ENCODE data around the gene SPAG7. TPM values are rescaled to one million over a fixed set of nuclear protein-coding genes. Genes with fewer than 3 reads are reported as not detected.

The SPAG7 gene
- total and polyA plus RNA-seq, 5 donors from 2014 or later: 52.5 to 130 (median 106) TPM

DNA sequence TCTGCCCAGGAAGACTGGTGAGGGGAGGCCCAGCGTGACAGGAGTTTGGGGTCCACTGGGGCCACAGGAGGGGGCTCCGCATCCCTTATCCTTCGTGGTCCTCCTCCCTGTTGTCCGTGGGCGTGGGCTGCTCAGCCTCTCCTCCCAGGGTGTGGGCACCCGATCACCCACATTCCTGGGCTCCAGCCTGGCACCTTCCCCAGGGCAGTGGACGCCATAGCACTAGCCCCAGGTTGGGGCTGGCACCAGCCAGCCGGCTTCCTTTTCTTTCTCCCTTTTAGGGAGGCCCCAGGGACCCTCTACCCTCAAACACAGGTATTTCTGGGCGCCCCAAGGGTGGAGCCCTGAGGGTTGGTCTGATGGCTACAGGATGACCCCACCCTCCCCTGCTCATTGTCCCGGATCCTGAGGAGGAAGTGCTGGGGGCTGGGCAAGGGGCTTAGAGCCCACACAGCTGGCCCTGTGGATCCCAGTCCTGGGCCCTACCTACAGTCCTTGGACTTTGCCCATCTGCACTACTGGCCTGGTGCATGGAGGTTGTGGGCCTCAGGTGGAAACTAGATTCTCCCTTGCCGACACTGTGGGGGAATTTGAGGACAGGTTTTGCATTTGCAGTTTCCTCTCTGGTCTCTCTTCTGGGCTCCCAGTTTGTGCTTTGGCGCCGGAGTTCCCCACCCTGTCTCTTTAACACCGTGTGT, 31.3 kb upstream of the SPAG7 start:
- H3K36me3 Mint-ChIP-seq: peaks cover 17% of the 10 kb centered on the region
- H3K4me3 Mint-ChIP-seq: peak overlapping the region; percentile 56 to 86 (median 76)
- peaks cover 9% of the 10 kb centered on the region for H3K36me3 ChIP-seq (ENCODE audit: control insufficient read depth, insufficient read depth, low read length)
- ATAC-seq (ENCODE audit: low read depth in 2 of 2) (no peak), DNase-seq (no peak)
- H3K9me3 ChIP-seq (ENCODE audit: control insufficient read depth in 2 of 2, low read length in 2 of 2): no peaks in the 10 kb centered on the region
- peaks cover 25% of the 10 kb centered on the region for H3K4me1 ChIP-seq (ENCODE audit: control insufficient read depth, insufficient read depth, low read length, poor library complexity, severe bottlenecking)
- no peaks in the 10 kb centered on the region for H3K27me3 ChIP-seq (ENCODE audit: control insufficient read depth, insufficient read depth, low read length)
- peak overlapping the region; percentile 51 for H3K4me3 ChIP-seq (ENCODE audit: low read depth, low read length)
- H3K27ac Mint-ChIP-seq: peak overlapping the region; percentile 48 to 87 (median 67)
- no peaks in the 10 kb centered on the region for H3K9me3 Mint-ChIP-seq
- peaks cover 0 to 36% (median 9%) of the 10 kb centered on the region in 4 donors for H3K4me1 Mint-ChIP-seq
- H3K27ac ChIP-seq (ENCODE audit: insufficient read depth, low read length, poor library complexity, severe bottlenecking): peak overlapping the region; percentile 63
- H3K27me3 Mint-ChIP-seq: peaks cover 5% of the 10 kb centered on the region

DNA sequence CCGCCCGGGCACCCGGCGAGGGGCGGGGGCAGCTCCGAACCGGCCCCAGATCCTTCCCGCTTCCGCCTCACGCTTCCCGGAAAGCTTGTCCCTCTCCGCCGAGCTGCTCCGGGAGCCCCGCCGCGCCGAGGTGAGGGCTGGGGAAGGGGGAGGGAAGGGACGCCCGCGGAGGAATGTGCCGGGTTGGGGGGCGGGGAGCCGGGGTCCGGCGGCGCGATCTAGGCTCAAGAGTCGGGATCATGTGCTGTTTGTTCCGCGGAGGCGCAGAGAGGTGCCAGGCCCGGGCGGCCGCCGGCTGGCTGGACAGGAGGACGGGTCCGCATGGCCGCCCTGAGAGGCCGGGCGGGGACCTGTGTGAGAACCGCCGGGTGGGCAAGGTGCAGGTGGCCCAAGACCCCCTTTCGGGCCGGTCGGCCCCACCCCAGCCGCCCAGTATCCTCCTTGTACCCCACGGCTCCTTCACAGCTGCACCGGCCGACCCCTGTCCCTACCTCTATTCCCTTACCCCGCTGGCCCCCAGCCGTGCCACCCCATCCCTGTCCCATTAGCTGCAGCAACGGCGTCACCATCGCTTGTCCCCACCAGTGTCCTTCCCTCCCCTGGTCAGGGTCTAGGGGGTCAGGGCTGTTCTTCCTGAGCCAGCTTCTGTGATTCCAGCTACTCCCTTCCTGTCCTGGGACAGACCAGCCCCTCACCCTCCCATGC, 30.6 kb upstream of the SPAG7 start:
- peak overlapping the region; percentile 43 for H3K4me3 ChIP-seq (ENCODE audit: low read depth, low read length)

DNA sequence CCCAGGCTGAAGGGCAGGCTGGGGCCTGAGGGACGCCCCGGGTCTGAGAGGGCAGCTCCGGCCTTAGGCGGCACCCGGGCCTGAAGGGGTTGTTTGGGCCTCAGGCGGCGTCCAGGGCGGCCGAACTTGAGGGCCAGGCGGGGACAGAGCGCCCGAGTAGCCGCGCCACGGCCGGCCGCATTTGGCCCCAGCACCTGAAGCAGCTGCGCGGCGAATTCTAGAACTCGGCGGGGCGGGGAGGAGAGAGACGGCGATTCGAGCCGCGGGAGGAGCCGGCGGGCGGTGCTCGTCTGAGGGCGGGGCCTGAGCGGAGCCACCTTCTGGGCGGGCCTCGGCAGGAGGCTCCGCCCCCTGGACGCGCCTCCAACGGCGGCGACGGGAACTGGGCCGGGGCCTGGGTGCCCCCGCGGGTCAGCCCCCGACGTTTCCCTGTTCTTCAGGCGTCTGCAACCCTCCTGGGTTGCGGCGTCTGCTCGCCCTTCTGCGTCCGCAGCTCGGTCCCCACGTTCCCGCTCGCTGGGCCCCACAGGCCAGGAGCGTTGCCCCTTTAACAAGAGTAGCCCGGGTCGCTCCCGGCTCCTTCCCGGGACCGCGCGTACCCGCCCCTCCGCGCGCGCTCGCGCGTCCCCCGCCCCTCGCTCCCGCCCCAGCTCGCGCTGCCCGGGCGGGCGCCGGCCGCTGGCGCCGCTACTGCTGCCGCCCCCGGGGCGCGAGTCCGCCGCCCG, 29.8 kb upstream of the SPAG7 start, which contains the start of the genes INCA1 and KIF1C:
Gene INCA1, minus strand, starts transcription at position 221 of the 725 bp plus-strand sequence. CDS start 3,085 bp downstream, outside the sequence.
Gene KIF1C, plus strand, starts transcription at position 649 of the 725 bp plus-strand sequence. CDS start 2,297 bp downstream, outside the sequence.
- ATAC-seq (ENCODE audit: low read depth in 2 of 2) (peak; percentile 96 to 97), DNase-seq (peak; percentile 84 to 92 (median 91))
- H3K36me3 Mint-ChIP-seq: peaks cover 10% of the 10 kb centered on the region
- H3K4me3 ChIP-seq (ENCODE audit: low read depth, low read length): peak within 1 kb of the TSS; percentile 43
- H3K9me3 Mint-ChIP-seq: no peaks in the 10 kb centered on the region
- H3K27ac Mint-ChIP-seq: peak within 1 kb of the TSS; percentile 85 to 91 (median 91)
- H3K27me3 ChIP-seq (ENCODE audit: control insufficient read depth, insufficient read depth, low read length): no peaks in the 10 kb centered on the region
- H3K4me1 ChIP-seq (ENCODE audit: control insufficient read depth, insufficient read depth, low read length, poor library complexity, severe bottlenecking): peaks cover 25% of the 10 kb centered on the region
- H3K4me3 Mint-ChIP-seq: peak within 1 kb of the TSS; percentile 74 to 94 (median 85)
- peak within 1 kb of the TSS; percentile 69 for H3K27ac ChIP-seq (ENCODE audit: insufficient read depth, low read length, poor library complexity, severe bottlenecking)
- peaks cover 0 to 36% (median 10%) of the 10 kb centered on the region in 4 donors for H3K4me1 Mint-ChIP-seq
- no peaks in the 10 kb centered on the region for H3K9me3 ChIP-seq (ENCODE audit: control insufficient read depth in 2 of 2, low read length in 2 of 2)
- H3K36me3 ChIP-seq (ENCODE audit: control insufficient read depth, insufficient read depth, low read length): peaks cover 8% of the 10 kb centered on the region
- H3K27me3 Mint-ChIP-seq: peaks cover 5% of the 10 kb centered on the region

More for the DNA sequence above, 30.6 kb upstream of the SPAG7 start:
- peak overlapping the region; percentile 56 to 86 (median 76) for H3K4me3 Mint-ChIP-seq
- H3K27ac Mint-ChIP-seq: peak overlapping the region in 2 of 3 donors; percentile 69 to 87
- peaks cover 5% of the 10 kb centered on the region for H3K27me3 Mint-ChIP-seq
- Histone ChIP-seq H3K4me1 (ENCODE audit: control insufficient read depth, insufficient read depth, low read length, poor library complexity, severe bottlenecking) (peaks cover 25% of the 10 kb centered on the region), H3K9me3 (ENCODE audit: control insufficient read depth in 2 of 2, low read length in 2 of 2) (no peaks in the 10 kb centered on the region), H3K27ac (ENCODE audit: insufficient read depth, low read length, poor library complexity, severe bottlenecking) (peak overlapping the region; percentile 63), H3K27me3 (ENCODE audit: control insufficient read depth, insufficient read depth, low read length) (no peaks in the 10 kb centered on the region), H3K36me3 (ENCODE audit: control insufficient read depth, insufficient read depth, low read length) (peaks cover 9% of the 10 kb centered on the region)
- ATAC-seq (ENCODE audit: low read depth in 2 of 2) (peak in 1 of 2 donors; percentile 1), DNase-seq (peak in 1 of 3 donors; percentile 33)
- H3K9me3 Mint-ChIP-seq: no peaks in the 10 kb centered on the region
- H3K4me1 Mint-ChIP-seq: peaks cover 0 to 36% (median 10%) of the 10 kb centered on the region in 4 donors
- H3K36me3 Mint-ChIP-seq: peaks cover 10% of the 10 kb centered on the region

GRCh38 chr17:4994081-4994595, 26.5 kb upstream of the SPAG7 start:
- DNase-seq (no peak), ATAC-seq (ENCODE audit: low read depth in 2 of 2) (no peak)
- peaks cover 5% of the 10 kb centered on the region for H3K27me3 Mint-ChIP-seq
- Histone ChIP-seq H3K27me3 (ENCODE audit: control insufficient read depth, insufficient read depth, low read length) (no peaks in the 10 kb centered on the region), H3K36me3 (ENCODE audit: control insufficient read depth, insufficient read depth, low read length) (no peaks in the 10 kb centered on the region), H3K4me1 (ENCODE audit: control insufficient read depth, insufficient read depth, low read length, poor library complexity, severe bottlenecking) (peaks cover 23% of the 10 kb centered on the region), H3K27ac (ENCODE audit: insufficient read depth, low read length, poor library complexity, severe bottlenecking) (no peak overlapping the region), H3K9me3 (ENCODE audit: control insufficient read depth in 2 of 2, low read length in 2 of 2) (no peaks in the 10 kb centered on the region), H3K4me3 (ENCODE audit: low read depth, low read length) (no peak overlapping the region)
- H3K36me3 Mint-ChIP-seq: no peaks in the 10 kb centered on the region
- no peak overlapping the region for H3K27ac Mint-ChIP-seq
- peaks cover 8 to 25% (median 15%) of the 10 kb centered on the region in 4 donors for H3K4me1 Mint-ChIP-seq
- peak overlapping the region in 2 of 4 donors; percentile 4 to 73 for H3K4me3 Mint-ChIP-seq
- H3K9me3 Mint-ChIP-seq: no peaks in the 10 kb centered on the region

- H3K27me3 ChIP-seq (ENCODE audit: control insufficient read depth, insufficient read depth, low read length): no peaks in the 10 kb centered on the region
- Mint-ChIP-seq H3K27ac (peak overlapping the region; percentile 88 to 96 (median 94)), H3K36me3 (peaks cover 7% of the 10 kb centered on the region), H3K4me3 (peak overlapping the region; percentile 91 to 96 (median 94)), H3K4me1 (peaks cover 18 to 43% (median 36%) of the 10 kb centered on the region in 4 donors), H3K27me3 (no peaks in the 10 kb centered on the region), H3K9me3 (no peaks in the 10 kb centered on the region)
- peaks cover 9% of the 10 kb centered on the region for H3K36me3 ChIP-seq (ENCODE audit: control insufficient read depth, insufficient read depth, low read length)
- H3K4me1 ChIP-seq (ENCODE audit: control insufficient read depth, insufficient read depth, low read length, poor library complexity, severe bottlenecking): peaks cover 38% of the 10 kb centered on the region
- H3K4me3 ChIP-seq (ENCODE audit: low read depth, low read length): peak overlapping the region; percentile 82
- H3K9me3 ChIP-seq (ENCODE audit: control insufficient read depth in 2 of 2, low read length in 2 of 2): no peaks in the 10 kb centered on the region
- no peak for ATAC-seq (ENCODE audit: low read depth in 2 of 2)
- H3K27ac ChIP-seq (ENCODE audit: insufficient read depth, low read length, poor library complexity, severe bottlenecking): peak overlapping the region; percentile 93
- DNase-seq: no peak
Observed at GRCh38 chr17:4987767-4988567, 20.4 kb upstream of the SPAG7 start.

GRCh38 chr17:4986951-4987766, 19.5 kb upstream of the SPAG7 start, which contains the start of gene CAMTA2:
Gene CAMTA2, minus strand, starts transcription at chr17:4987675. Its CDS starts 1,453 bp downstream, at chr17:4986222.
- Histone ChIP-seq H3K36me3 (ENCODE audit: control insufficient read depth, insufficient read depth, low read length) (peaks cover 17% of the 10 kb centered on the region), H3K4me3 (ENCODE audit: low read depth, low read length) (peak within 1 kb of the TSS; percentile 82), H3K27ac (ENCODE audit: insufficient read depth, low read length, poor library complexity, severe bottlenecking) (peak within 1 kb of the TSS; percentile 93), H3K4me1 (ENCODE audit: control insufficient read depth, insufficient read depth, low read length, poor library complexity, severe bottlenecking) (peaks cover 38% of the 10 kb centered on the region), H3K9me3 (ENCODE audit: control insufficient read depth in 2 of 2, low read length in 2 of 2) (no peaks in the 10 kb centered on the region), H3K27me3 (ENCODE audit: control insufficient read depth, insufficient read depth, low read length) (no peaks in the 10 kb centered on the region)
- ATAC-seq (ENCODE audit: low read depth in 2 of 2): peak; percentile 91 to 92
- Mint-ChIP-seq H3K27me3 (no peaks in the 10 kb centered on the region), H3K4me3 (peak within 1 kb of the TSS; percentile 91 to 96 (median 94)), H3K9me3 (no peaks in the 10 kb centered on the region), H3K36me3 (peaks cover 14% of the 10 kb centered on the region), H3K4me1 (peaks cover 18 to 49% (median 38%) of the 10 kb centered on the region in 4 donors), H3K27ac (peak within 1 kb of the TSS; percentile 94 to 97 (median 96))
- peak; percentile 82 to 89 (median 85) for DNase-seq
